Ovary (tissue), 9 donors: Measurements from ENCODE around the gene TRMT10B. TPM values are rescaled to one million over a fixed set of nuclear protein-coding genes. Genes with fewer than 3 reads are reported as not detected.

Experiments used
- DNase-seq, 5 donors: peaks; one replicate each; pipeline ENCODE4 v3.0.0-alpha.2; 2019 to 2020
- H3K27ac ChIP-seq, 2 donors: fragments of 200-600 bp; one replicate each; pipeline versions ENCODE4 v1.5.1 to v1.8.0; 2019 to 2022
- H3K27me3 ChIP-seq: fragments of 200-600 bp; one replicate; pipeline ENCODE4 v1.8.0; 2022
- H3K36me3 ChIP-seq: fragments of 200-600 bp; sonication (generic); one replicate; pipeline ENCODE4 v1.5.1; 2019
- H3K4me1 ChIP-seq: one replicate; pipeline ENCODE4 v1.8.1; 2013; ENCODE audit warnings: mild to moderate bottlenecking, moderate library complexity; ENCODE audit not compliant: insufficient read depth
- H3K4me3 ChIP-seq: fragments of 200-600 bp; sonication (generic); one replicate; pipeline ENCODE4 v1.5.1; 2017
- H3K9me3 ChIP-seq, 2 donors: fragments of 200-600 bp in 1 of 2; sonication (generic) in 1 of 2; one replicate each; pipeline versions ENCODE4 v1.5.1 to v1.8.1; 2013 to 2019; ENCODE audit warnings: mild to moderate bottlenecking in 1 of 2, moderate library complexity in 1 of 2
- EP300 ChIP-seq: sonication (generic); formaldehyde crosslinking; IDR thresholded peaks from one replicate; pipeline ENCODE4 v1.6.1; 2017; ENCODE audit warnings: antibody characterized with exemption
- POLR2A ChIP-seq: fragments of 450-650 bp; IDR thresholded peaks from one replicate; pipeline ENCODE4 v1.6.1; 2017; ENCODE audit warnings: antibody characterized with exemption, mild to moderate bottlenecking, moderate library complexity
- WGBS, 3 donors: extraction: QIAGEN DNeasy Blood & Tissue Kit in 1 of 3; methylation state at CpG; one replicate each; pipeline versions ENCODE4 v1.1.5 to v1.1.7; 2013 to 2017; 5-methylcytosine and 5-hydroxymethylcytosine counted together
- intact Hi-C, 4 donors: fragments of 100-400 bp; cut with DNase I; formaldehyde crosslinking; loops; one replicate each; pipeline versions ENCODE4 v1.11.0 to v1.15.1; 2022 to 2023
- polyA plus RNA-seq, 2 donors: library from polyadenylated mRNA; stranded (reverse); fragments of 200-250 nt in 1 of 2; fragments of 350-450 nt in 1 of 2; fragmentation: Illumina TruSeq in 1 of 2; extraction: RNeasy Lipid Tissue Mini Kit (QIAGEN cat#74804) in 1 of 2; gene quantifications; one replicate each; pipeline ENCODE4 v1.2.3, GENCODE V29; 2013 to 2014
- total RNA-seq, 7 donors: library from RNA; depleted of rRNA in 2 of 7; stranded (reverse); fragments of >200 nt in 2 of 7; fragmentation: NEBNext Ultra II Directional in 3 of 7; extraction: Animal tissue kit (Norgen Biotek cat#: 25700) in 3 of 7; gene quantifications; one replicate each; pipeline versions ENCODE4 v1.1.0 to v1.2.4, GENCODE V29; 2016 to 2023
- TF ChIP-seq, protein P1 (sequence below), 3 donors: fragments of 450-650 bp in 2 of 3; fragments of 200-600 bp in 1 of 3; IDR thresholded peaks; one replicate each; pipeline versions ENCODE4 v1.5.1 to v1.8.0; 2016 to 2022; ENCODE audit warnings: antibody characterized with exemption in 3 of 3, mild to moderate bottlenecking in 1 of 3
- donor health status: DM: no; HTN: no; CAD: no; lungs with moderate emphysema.
- donor health status: DM: no; HTN: no; CAD: no.
- donor health status: Bipolar disorder and iron deficiency.
- donor health status: DM: yes; HTN: yes; CAD: no.
- donor health status: DM: no; HTN: no; CAD: no.
- donor health status: DM: yes; HTN: yes; CAD: no.

The TRMT10B gene
- total and polyA plus RNA-seq, 9 donors: 6.7 to 13.6 (median 9.9) TPM

DNA sequence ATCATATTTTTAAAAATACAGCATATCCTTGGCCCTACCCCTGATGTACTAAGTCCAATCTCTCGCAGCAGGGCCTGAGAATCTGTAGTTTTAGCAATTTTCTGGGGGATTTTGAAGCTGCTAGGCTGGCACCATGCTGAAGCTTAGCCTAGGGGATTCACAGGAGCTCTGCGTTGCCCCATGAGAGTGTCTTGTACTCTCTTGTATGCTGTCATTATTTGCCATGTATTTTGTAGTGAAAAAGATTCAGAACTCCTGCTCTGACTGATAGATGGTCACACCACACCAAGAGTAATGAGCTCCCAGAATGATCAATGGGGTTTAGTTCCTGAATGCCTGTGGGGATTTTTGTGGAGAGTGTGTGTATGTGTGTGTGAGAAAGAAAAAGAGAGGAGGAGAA, 20.7 kb upstream of the TRMT10B start:
- WGBS, 3 donors: 43 to 94% (median 75%) methylated on average over 2 of the region's 2 CpGs
- DNase-seq: no peak
- H3K27me3 ChIP-seq: no peaks in the 10 kb centered on the region
- no peak overlapping the region for H3K4me3 ChIP-seq
- H3K27ac ChIP-seq: no peak overlapping the region
- intact Hi-C loops: no loop called here
- no peaks in the 10 kb centered on the region for H3K36me3 ChIP-seq
- H3K4me1 ChIP-seq: no peaks in the 10 kb centered on the region
- no peaks in the 10 kb centered on the region for H3K9me3 ChIP-seq
- TF ChIP-seq, protein P1, sequence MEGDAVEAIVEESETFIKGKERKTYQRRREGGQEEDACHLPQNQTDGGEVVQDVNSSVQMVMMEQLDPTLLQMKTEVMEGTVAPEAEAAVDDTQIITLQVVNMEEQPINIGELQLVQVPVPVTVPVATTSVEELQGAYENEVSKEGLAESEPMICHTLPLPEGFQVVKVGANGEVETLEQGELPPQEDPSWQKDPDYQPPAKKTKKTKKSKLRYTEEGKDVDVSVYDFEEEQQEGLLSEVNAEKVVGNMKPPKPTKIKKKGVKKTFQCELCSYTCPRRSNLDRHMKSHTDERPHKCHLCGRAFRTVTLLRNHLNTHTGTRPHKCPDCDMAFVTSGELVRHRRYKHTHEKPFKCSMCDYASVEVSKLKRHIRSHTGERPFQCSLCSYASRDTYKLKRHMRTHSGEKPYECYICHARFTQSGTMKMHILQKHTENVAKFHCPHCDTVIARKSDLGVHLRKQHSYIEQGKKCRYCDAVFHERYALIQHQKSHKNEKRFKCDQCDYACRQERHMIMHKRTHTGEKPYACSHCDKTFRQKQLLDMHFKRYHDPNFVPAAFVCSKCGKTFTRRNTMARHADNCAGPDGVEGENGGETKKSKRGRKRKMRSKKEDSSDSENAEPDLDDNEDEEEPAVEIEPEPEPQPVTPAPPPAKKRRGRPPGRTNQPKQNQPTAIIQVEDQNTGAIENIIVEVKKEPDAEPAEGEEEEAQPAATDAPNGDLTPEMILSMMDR (IDR thresholded peaks at IDR 0.05): no peak
- TF ChIP-seq EP300 (no peak), POLR2A (no peak)

DNA sequence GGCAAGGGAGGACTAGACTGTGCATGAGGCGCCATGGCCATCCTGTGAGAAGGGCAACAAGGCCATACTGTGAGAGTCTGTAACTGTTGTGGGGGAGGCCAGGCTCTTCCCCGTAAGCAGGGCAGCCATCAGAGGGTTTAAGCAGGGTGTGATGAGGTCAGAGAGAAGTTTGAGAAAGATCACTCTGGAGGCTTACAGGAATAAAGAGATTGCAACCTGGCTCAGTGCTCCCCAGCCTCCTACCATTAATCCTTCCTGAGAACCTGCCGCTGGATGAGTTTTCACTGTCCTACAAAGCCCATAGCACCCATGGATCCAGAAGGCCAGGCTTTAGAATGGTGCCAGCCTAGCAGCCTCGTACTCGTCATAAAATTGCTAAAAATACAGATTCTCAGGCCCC, 14.4 kb upstream of the TRMT10B start:
- TF ChIP-seq POLR2A (no peak), EP300 (no peak)
- TF ChIP-seq, protein P1 (IDR thresholded peaks at IDR 0.05): no peak

DNA sequence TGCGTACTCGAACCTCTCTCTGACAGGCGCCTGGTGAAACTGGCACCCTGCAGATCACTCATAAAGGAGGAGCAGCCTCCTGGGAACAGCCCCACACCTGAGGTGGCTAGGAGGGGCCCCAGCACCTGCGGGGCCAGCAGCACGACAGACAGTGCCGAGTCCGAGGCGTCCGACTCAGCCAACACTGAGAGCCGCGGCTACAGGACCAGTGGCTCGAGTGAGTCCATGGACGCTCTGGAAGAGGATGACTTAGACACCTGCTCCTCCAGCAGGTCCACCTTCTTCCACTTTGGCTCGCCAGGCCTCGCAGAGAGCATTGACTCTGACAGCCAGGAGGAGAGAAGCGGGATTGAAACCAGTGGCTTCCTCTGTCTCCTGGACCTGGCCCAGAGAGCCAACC, 13.5 kb upstream of the TRMT10B start:
- TF ChIP-seq EP300: no peak
- no peaks in the 10 kb centered on the region for H3K27me3 ChIP-seq
- 92 to 97% (median 93%) methylated on average over 16 of the region's 16 CpGs for WGBS, 3 donors
- H3K27ac ChIP-seq: no peak overlapping the region
- no peaks in the 10 kb centered on the region for H3K36me3 ChIP-seq
- no peak for DNase-seq
- no peaks in the 10 kb centered on the region for H3K9me3 ChIP-seq
- no peak overlapping the region for H3K4me3 ChIP-seq
- H3K4me1 ChIP-seq: no peaks in the 10 kb centered on the region
- intact Hi-C loops: no loop called here

More for the DNA sequence above, 14.4 kb upstream of the TRMT10B start:
- Histone ChIP-seq H3K27ac (no peak overlapping the region), H3K36me3 (no peaks in the 10 kb centered on the region), H3K4me1 (no peaks in the 10 kb centered on the region), H3K9me3 (no peaks in the 10 kb centered on the region), H3K27me3 (no peaks in the 10 kb centered on the region), H3K4me3 (no peak overlapping the region)
- intact Hi-C loops: no loop called here
- no peak for DNase-seq
- WGBS, 3 donors: 81 to 90% (median 85%) methylated on average over 5 of the region's 5 CpGs

DNA sequence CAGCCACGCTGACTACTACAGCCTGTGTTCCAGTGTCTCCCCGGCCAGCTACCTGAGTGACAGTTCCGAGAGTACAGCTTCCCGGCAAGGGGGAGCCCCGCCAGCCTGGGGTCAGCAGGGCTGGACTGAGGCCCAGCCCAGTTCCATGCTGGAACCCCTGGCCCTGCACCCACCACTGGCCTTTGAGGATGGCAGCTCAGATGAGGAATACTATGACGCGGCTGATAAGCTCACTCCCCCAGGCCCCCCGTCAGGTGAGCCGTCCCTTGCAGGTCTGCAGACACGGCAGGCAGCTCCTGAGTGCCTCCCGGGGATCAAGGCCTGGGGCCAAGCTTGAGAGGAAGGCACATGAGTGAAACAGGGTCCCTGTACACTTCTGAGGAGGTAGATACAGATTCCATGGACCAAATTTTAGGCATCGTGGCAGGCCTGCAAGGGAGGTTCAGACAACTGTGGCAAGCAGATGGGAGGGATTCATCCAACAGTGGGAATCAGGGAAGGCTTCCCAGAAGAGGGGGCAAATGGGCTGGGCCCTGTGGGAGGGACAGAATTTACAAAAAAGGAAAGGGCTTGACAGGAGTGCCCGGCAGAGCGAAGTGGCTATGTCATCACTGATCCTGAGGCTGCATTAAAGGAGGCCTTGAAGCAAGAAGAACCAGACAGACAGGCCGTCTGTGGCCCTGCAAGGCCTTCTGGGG, 12.8 kb upstream of the TRMT10B start:
- Histone ChIP-seq H3K4me1 (no peaks in the 10 kb centered on the region), H3K36me3 (no peaks in the 10 kb centered on the region), H3K27ac (no peak overlapping the region), H3K4me3 (no peak overlapping the region), H3K27me3 (no peaks in the 10 kb centered on the region), H3K9me3 (no peaks in the 10 kb centered on the region)
- 61 to 67% (median 65%) methylated on average over 15 of the region's 15 CpGs for WGBS, 3 donors
- TF ChIP-seq, protein P1 (IDR thresholded peaks at IDR 0.05): no peak
- TF ChIP-seq EP300 (no peak), POLR2A (no peak)
- intact Hi-C loops: no loop called here
- no peak for DNase-seq

DNA sequence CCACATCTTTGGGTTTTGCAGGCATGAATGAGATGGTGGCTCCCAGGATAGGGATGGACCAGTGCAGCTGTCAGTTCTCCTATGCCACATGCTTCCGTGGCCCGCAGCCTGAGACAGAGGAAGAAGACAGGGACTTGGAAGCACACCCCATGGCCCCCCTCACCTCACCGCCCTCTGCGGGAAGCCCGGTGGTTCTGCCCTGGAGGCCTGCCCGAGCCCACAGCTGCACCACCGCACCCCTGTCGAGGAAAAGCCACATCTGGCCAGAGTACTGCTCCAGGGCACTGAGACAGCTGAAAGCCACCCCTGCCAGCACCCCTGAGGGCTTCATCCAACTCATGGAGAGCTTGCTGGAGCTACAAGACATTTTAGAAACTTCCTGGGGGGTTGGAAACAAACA, 7.6 kb upstream of the TRMT10B start:
- Histone ChIP-seq H3K9me3 (no peaks in the 10 kb centered on the region), H3K36me3 (no peaks in the 10 kb centered on the region), H3K4me1 (no peaks in the 10 kb centered on the region), H3K27ac (no peak overlapping the region), H3K4me3 (no peak overlapping the region), H3K27me3 (no peaks in the 10 kb centered on the region)
- 53 to 74% (median 62%) methylated on average over 8 of the region's 8 CpGs for WGBS, 3 donors
- intact Hi-C loops: no loop called here
- TF ChIP-seq POLR2A: no peak
- no peak for TF ChIP-seq EP300
- TF ChIP-seq, protein P1 (IDR thresholded peaks at IDR 0.05): no peak
- no peak for DNase-seq
